ENCODE results near the gene AZI2. TPM values are rescaled to one million over a fixed set of nuclear protein-coding genes. Genes with fewer than 3 reads are reported as not detected.

AZI2 gene
- total and polyA plus RNA-seq, 9 donors = 46.1 to 99.0 (median 70.0) TPM

DNA sequence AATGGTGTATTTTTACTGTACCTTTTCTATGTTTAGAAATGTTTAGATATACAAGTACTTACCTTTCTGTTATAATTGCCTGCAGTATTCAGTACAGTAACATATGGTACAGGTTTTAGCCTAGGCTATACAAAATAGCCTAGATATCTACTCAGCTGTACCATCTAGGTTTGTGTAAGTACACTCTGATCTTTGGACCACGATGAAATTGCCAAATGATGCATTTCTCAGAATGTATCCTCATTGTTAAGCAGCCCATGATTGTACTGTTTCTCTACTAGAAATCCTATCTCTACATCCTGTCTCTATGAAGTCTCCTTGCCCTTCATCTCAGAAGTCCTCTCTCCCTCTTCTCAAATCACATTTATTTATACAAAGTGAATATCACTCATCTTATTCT, 32.9 kb downstream of the AZI2 start:
- H3K27ac ChIP-seq (ENCODE audit: low read length) = no peak overlapping the region
- DNase-seq = no peak
- peaks cover 2% of the 10 kb centered on the region for H3K36me3 ChIP-seq (ENCODE audit: control insufficient read depth, insufficient read depth, low read length)
- H3K4me1 ChIP-seq (ENCODE audit: control insufficient read depth, insufficient read depth, low read length) = no peaks in the 10 kb centered on the region
- H3K4me3 ChIP-seq (ENCODE audit: low read length) = no peak overlapping the region
- 100% methylated on average over 1 of the region's 1 CpG for WGBS (ENCODE audit: insufficient coverage)
- H3K27me3 ChIP-seq (ENCODE audit: control insufficient read depth, insufficient read depth, low read length) = no peaks in the 10 kb centered on the region
- H3K9me3 ChIP-seq (replicated peaks; ENCODE audit: control insufficient read depth, low read depth, low read length) = no peaks in the 10 kb centered on the region

DNA sequence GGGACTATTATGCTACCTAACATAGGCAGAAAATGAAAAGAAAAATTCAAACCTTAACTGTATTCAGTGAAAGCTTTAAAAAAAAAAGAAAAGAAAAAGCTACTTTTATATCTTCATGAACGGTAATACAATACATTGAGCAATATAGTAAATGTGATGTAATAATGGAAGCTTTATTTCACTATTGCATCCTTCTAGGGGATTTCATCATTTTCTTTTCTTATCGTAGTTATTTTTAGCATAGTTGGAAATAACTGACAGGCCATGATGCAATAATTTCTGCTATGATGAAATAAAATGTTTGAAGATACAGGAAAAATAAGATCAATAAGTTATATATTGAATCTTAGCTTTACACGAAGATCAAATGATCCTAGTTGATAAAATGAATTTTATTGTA, 40.4 kb downstream of the AZI2 start:
- H3K27me3 ChIP-seq (ENCODE audit: control insufficient read depth, insufficient read depth, low read length) = no peaks in the 10 kb centered on the region
- no peak overlapping the region for H3K27ac ChIP-seq (ENCODE audit: low read length)
- no peak overlapping the region for H3K4me3 ChIP-seq (ENCODE audit: low read length)
- no peak for DNase-seq
- H3K9me3 ChIP-seq (replicated peaks; ENCODE audit: control insufficient read depth, low read depth, low read length) = no peaks in the 10 kb centered on the region
- no peaks in the 10 kb centered on the region for H3K4me1 ChIP-seq (ENCODE audit: control insufficient read depth, insufficient read depth, low read length)
- H3K36me3 ChIP-seq (ENCODE audit: control insufficient read depth, insufficient read depth, low read length) = no peaks in the 10 kb centered on the region
- no CpG with 5 or more reads among the region's 3 CpGs for WGBS (ENCODE audit: insufficient coverage)

DNA sequence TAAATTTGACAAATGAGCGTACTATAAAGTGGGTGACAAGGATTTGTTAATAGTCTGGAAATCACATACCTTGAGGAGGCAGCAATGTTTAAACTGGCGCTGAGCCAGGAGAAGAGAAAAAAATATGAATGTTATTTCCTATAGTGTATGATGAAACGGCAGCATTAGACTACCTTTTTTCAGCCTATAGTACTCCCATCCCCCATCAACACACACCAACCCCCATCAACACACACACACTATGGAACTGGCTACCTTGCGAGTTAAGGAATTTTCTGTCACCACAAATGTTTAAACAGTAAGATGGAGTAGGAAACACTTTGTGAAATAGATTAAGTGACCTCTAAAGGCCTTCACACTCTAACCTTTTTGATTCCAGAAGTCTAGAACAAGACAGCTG, 46.9 kb downstream of the AZI2 start:
- H3K36me3 ChIP-seq (ENCODE audit: control insufficient read depth, insufficient read depth, low read length) = no peaks in the 10 kb centered on the region
- no peaks in the 10 kb centered on the region for H3K4me1 ChIP-seq (ENCODE audit: control insufficient read depth, insufficient read depth, low read length)
- no peaks in the 10 kb centered on the region for H3K27me3 ChIP-seq (ENCODE audit: control insufficient read depth, insufficient read depth, low read length)
- 100% methylated on average over 1 of the region's 4 CpGs for WGBS (ENCODE audit: insufficient coverage)
- no peak overlapping the region for H3K27ac ChIP-seq (ENCODE audit: low read length)
- H3K9me3 ChIP-seq (replicated peaks; ENCODE audit: control insufficient read depth, low read depth, low read length) = no peaks in the 10 kb centered on the region
- no peak for DNase-seq
- no peak overlapping the region for H3K4me3 ChIP-seq (ENCODE audit: low read length)

DNA sequence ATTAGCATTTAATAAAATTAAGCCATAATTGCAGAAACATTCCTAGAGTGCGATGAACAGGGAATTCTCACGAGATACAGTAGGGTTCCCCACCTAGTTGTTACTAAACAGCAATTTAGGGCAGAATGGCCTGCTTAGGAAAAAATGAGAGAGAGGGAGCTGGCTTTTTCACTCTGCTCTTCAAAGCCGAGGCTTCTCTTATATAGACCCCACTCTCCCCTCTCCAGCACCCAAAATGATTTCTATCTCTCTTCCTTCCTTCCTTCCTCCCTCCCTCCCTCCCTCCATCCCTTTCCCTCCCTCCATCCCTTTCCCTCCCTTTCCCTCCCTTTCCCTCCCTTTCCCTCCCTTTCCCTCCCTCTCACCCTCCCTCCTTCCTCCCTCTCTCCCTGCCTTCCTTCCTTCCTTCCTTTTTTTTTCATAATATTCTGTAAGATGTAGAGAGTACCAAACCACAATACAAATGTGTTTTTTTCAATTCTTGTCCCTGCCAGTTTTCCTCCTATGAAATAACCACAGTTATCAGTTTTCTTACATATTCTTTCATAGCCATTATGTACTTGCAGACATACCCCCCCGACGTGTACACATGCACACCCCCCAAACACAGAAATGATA, 48.2 kb downstream of the AZI2 start:
- Histone ChIP-seq H3K9me3 (replicated peaks; ENCODE audit: control insufficient read depth, low read depth, low read length) (no peaks in the 10 kb centered on the region), H3K27me3 (ENCODE audit: control insufficient read depth, insufficient read depth, low read length) (no peaks in the 10 kb centered on the region), H3K27ac (ENCODE audit: low read length) (no peak overlapping the region), H3K4me1 (ENCODE audit: control insufficient read depth, insufficient read depth, low read length) (no peaks in the 10 kb centered on the region), H3K4me3 (ENCODE audit: low read length) (no peak overlapping the region), H3K36me3 (ENCODE audit: control insufficient read depth, insufficient read depth, low read length) (no peaks in the 10 kb centered on the region)
- no CpG with 5 or more reads among the region's 5 CpGs for WGBS (ENCODE audit: insufficient coverage)
- DNase-seq = no peak

DNA sequence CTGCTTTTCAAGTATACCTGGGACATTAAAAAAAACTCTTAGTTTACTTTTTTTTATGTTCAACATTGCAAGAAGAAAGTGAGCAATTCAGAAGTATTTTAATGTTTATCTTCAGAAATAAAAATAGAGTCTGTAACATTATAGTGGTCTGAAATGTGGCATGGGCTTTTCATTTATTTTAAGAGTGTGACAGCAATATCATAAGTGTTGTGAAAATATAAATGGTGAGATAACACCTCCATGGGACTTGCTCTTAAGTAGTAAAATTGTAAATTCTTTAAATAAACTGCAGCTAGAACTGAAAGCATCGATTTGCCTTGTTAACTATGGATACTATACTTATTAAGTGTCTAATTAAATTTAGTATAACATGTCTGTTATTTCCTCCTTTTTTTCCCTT, 48.9 kb downstream of the AZI2 start:
- Histone ChIP-seq H3K9me3 (replicated peaks; ENCODE audit: control insufficient read depth, low read depth, low read length) (no peaks in the 10 kb centered on the region), H3K27me3 (ENCODE audit: control insufficient read depth, insufficient read depth, low read length) (no peaks in the 10 kb centered on the region), H3K4me1 (ENCODE audit: control insufficient read depth, insufficient read depth, low read length) (no peaks in the 10 kb centered on the region), H3K4me3 (ENCODE audit: low read length) (no peak overlapping the region), H3K27ac (ENCODE audit: low read length) (no peak overlapping the region), H3K36me3 (ENCODE audit: control insufficient read depth, insufficient read depth, low read length) (no peaks in the 10 kb centered on the region)
- no CpG with 5 or more reads among the region's 1 CpG for WGBS (ENCODE audit: insufficient coverage)
- DNase-seq = no peak

DNA sequence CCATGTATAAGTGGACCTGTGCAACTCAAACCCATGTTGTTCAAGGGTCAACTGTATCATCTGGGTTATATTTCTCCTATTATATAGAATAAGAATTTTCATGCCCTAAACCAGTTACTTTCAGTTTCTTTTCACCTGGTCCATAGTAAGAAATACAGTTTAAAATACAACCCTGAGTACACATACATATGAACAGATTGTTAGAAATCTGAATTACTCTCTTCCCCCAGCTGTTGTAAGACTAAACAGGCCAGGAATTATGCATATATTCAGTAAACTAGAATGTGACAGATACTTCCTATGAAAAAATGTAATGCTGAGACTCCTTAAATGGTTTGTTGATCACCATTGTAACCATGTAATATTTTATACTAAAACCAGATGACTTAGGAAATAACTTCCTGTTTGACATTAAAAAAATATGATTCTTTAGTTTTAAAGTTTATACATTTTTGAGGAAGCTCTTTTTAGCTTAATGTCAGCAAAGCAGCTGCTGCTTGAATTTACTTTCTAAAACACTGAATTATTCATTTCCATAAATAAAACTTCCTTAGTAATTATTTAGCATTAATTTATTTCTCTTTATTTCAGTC, 52.6 kb downstream of the AZI2 start:
- H3K27ac ChIP-seq (ENCODE audit: low read length) = peak overlapping the region; percentile 5
- no peak overlapping the region for H3K4me3 ChIP-seq (ENCODE audit: low read length)

DNA sequence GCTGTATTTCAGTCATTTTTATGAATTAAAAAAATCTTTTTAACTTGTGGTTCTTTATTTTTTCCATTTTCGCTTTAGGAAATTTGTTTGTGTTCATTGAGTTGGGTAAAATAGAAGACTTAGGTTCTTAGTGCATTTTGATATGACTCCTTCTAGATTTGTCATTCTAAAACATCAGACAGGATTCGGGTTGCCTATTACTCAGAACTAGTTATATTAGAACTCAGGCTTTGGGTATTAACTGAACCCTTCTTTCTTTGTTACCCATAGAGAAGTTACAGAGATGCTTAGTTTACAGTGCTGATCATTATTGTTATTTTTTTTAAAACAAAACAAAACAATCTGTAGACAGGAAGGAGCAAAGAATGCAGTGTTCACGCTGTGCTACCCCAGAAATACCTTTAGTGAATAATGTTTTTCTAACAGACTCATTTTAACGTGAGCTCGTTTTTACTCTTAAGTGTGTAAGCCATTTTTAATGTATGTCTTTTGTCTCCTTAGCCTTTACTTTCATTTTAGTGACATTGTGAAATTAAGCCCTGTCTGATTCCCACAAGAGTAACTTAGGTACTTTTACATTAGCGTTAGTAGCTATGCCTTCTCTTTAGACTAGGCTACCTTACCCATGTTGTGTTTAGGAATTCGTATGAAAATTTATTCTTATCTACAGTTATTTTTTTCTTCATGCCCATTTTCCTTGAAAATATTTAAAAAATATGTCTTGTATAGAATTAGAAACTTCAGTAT, 53.8 kb downstream of the AZI2 start:
- no peak for DNase-seq
- Histone ChIP-seq H3K27me3 (ENCODE audit: control insufficient read depth, insufficient read depth, low read length) (no peaks in the 10 kb centered on the region), H3K9me3 (replicated peaks; ENCODE audit: control insufficient read depth, low read depth, low read length) (peaks cover 4% of the 10 kb centered on the region), H3K4me3 (ENCODE audit: low read length) (no peak overlapping the region), H3K4me1 (ENCODE audit: control insufficient read depth, insufficient read depth, low read length) (no peaks in the 10 kb centered on the region), H3K27ac (ENCODE audit: low read length) (no peak overlapping the region), H3K36me3 (ENCODE audit: control insufficient read depth, insufficient read depth, low read length) (peaks cover 3% of the 10 kb centered on the region)
- WGBS (ENCODE audit: insufficient coverage) = no CpG with 5 or more reads among the region's 7 CpGs

More for the DNA sequence above, 52.6 kb downstream of the AZI2 start:
- peak; percentile 30 for DNase-seq
- H3K36me3 ChIP-seq (ENCODE audit: control insufficient read depth, insufficient read depth, low read length) = peaks cover under 1% of the 10 kb centered on the region
- H3K9me3 ChIP-seq (replicated peaks; ENCODE audit: control insufficient read depth, low read depth, low read length) = peaks cover 1% of the 10 kb centered on the region
- no peaks in the 10 kb centered on the region for H3K4me1 ChIP-seq (ENCODE audit: control insufficient read depth, insufficient read depth, low read length)
- H3K27me3 ChIP-seq (ENCODE audit: control insufficient read depth, insufficient read depth, low read length) = no peaks in the 10 kb centered on the region

DNA sequence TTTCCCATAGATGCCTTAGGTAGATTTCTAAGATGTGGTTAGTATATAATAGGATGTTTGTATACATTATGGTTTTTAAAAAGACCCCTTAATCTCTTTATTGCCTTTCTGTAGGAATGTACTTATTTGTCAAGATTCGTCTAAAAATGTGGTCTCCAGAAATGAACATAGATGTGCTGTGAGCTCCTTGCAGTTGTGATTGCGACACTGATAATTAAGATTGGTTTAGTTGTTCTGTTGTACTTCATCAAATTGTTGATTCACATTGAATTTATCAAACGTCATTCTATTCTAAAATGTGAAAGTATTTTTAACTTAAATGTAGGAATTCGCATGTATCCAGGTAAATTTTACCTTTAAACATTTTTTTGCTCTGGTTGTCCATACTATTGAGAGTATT, 56.0 kb downstream of the AZI2 start:
- no peak overlapping the region for H3K4me3 ChIP-seq (ENCODE audit: low read length)
- no CpG with 5 or more reads among the region's 4 CpGs for WGBS (ENCODE audit: insufficient coverage)
- DNase-seq = no peak

DNA sequence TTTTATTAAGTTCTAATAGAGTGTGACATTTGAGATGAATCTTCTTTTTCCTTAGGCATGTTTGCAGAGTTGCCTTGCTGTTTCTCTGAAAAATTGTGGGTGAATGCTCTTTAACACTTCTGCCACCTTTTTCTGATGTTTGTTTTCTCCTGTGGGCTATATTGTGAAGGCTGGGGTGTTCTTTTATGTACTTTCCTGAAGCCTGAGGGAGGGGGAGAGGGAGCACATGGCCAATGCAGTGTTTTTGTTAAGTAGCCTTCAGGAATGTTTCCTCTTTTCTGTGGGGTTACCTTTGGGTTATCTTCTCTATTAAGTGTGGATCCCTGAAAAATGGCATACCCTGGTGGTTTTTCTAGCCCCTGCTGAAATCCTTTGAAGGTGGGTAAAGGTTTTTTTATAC, 57.0 kb downstream of the AZI2 start:
- no peak overlapping the region for H3K27ac ChIP-seq (ENCODE audit: low read length)

More for the DNA sequence above, 56.0 kb downstream of the AZI2 start:
- Histone ChIP-seq H3K9me3 (replicated peaks; ENCODE audit: control insufficient read depth, low read depth, low read length) (peaks cover 4% of the 10 kb centered on the region), H3K27ac (ENCODE audit: low read length) (no peak overlapping the region), H3K36me3 (ENCODE audit: control insufficient read depth, insufficient read depth, low read length) (peaks cover 3% of the 10 kb centered on the region), H3K4me1 (ENCODE audit: control insufficient read depth, insufficient read depth, low read length) (no peaks in the 10 kb centered on the region), H3K27me3 (ENCODE audit: control insufficient read depth, insufficient read depth, low read length) (no peaks in the 10 kb centered on the region)

DNA sequence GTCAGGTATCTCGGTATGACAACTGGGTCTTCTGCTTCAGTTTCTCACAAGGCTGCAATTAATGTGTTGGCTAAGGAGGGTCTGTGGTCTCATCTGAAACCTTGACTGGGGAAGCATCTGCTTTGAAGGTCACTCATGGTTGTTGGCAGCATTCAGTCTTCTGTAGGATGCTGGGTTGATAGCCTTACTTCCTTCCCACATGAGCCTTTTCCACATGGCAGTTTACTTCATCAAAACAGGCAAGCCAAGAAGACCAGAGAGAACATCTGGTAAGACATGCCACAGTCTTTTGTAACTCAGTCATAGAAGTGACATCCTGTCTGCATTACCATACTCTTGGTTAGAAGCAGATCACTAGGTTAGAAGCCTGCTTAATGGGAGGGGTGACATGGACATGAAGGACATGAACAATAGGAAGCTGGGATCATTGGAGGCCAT, 57.7 kb downstream of the AZI2 start:
- WGBS (ENCODE audit: insufficient coverage) = no CpG with 5 or more reads among the region's 1 CpG
- Histone ChIP-seq H3K36me3 (ENCODE audit: control insufficient read depth, insufficient read depth, low read length) (peaks cover 3% of the 10 kb centered on the region), H3K27me3 (ENCODE audit: control insufficient read depth, insufficient read depth, low read length) (no peaks in the 10 kb centered on the region), H3K27ac (ENCODE audit: low read length) (no peak overlapping the region), H3K4me1 (ENCODE audit: control insufficient read depth, insufficient read depth, low read length) (no peaks in the 10 kb centered on the region), H3K9me3 (replicated peaks; ENCODE audit: control insufficient read depth, low read depth, low read length) (peaks cover 4% of the 10 kb centered on the region), H3K4me3 (ENCODE audit: low read length) (no peak overlapping the region)
- DNase-seq = no peak

More for the DNA sequence above, 57.0 kb downstream of the AZI2 start:
- DNase-seq = no peak
- no peak overlapping the region for H3K4me3 ChIP-seq (ENCODE audit: low read length)
- H3K36me3 ChIP-seq (ENCODE audit: control insufficient read depth, insufficient read depth, low read length) = peaks cover 3% of the 10 kb centered on the region
- peaks cover 4% of the 10 kb centered on the region for H3K9me3 ChIP-seq (replicated peaks; ENCODE audit: control insufficient read depth, low read depth, low read length)
- H3K27me3 ChIP-seq (ENCODE audit: control insufficient read depth, insufficient read depth, low read length) = no peaks in the 10 kb centered on the region
- no peaks in the 10 kb centered on the region for H3K4me1 ChIP-seq (ENCODE audit: control insufficient read depth, insufficient read depth, low read length)

Data from muscle of leg (tissue), 11 donors.